NCI-H1417 (cell line): ENCODE data around the gene KTN1.

Experiments
- DNase-seq, 3 experiments: peaks; one replicate each; lab custom pipeline; 2025; lab: John Stamatoyannopoulos, UW

Gene KTN1

DNA sequence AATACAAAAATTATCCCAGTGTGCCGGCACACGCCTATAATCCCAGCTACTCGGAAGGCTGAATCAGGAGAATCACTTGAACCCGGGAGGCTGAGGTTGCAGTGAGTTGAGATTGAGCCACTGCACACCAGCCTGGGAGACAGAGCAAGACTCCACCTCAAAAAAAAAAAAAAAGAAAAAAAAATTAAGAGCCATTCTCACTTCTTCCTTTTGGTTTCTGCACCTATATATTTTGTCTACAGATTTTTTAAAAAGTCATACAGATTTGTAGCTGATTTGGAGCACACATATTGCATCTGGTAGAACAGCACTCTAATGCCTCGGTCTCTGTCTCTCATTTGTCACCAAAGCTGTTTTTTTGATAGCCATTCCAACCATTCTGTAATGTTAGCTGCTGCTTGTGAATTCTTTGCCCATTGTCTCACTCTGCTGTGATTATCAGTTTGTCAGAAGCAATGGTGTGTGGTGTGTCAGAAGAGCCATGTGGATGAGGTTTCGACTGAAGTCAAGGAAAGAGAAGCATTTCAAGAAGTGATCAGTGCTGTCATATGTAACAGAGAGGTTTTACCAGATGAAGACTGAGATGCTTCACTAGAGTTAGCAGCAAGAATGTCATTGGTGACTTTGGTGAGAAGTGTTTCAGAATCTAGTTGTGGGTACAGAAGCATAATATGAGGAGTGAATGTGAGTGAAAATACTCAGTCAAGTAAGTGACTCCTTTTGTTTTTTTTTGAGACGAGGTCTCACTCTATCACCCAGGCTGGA lies 8.7 kb upstream of the KTN1 start:
- no peak for DNase-seq

DNA sequence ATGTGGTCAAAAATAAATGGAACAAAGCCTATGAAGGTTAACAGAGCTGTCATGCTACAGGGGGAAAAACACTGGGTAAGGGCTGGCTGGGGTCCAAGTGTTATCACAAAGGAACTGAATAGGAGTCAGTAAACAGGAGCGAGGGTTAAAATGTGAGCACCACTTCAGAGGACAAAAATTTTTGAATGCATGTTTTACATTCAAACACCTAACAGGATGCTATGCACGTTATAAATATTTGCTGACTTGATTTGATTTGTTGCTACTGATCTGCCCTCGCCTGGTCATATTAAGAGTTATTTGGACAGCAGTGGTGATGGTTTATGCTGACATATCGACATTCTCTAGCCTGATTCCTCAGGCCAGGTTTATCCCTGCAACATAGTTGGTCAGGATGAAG lies 7.4 kb upstream of the KTN1 start:
- DNase-seq, result peak; percentile 24 to 86 (median 50)

GRCh38 chr14:55574988-55575387 lies 5.0 kb upstream of the KTN1 start:
- DNase-seq, result no peak

DNA sequence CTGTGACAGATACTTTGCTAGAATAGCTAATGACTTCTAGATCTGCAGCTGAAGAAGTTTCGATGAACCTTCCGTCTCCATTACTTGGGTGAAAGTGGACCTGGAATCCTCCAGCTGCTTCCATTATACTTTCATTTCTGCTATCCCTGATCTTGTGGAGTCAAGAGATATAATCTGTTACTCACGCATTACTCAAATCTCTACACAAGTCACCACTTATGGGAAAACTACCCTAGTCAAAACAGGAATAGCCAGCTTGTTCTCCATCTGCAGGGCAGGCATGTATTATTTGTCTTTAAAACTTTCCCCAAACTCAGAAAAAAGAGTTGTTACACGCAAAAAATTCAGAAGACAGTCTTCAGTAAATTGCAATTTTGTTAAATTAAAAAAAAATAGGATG lies 2.8 kb upstream of the KTN1 start:
- no peak for DNase-seq

GRCh38 chr14:55578511-55578910 lies 1.5 kb upstream of the KTN1 start:
- DNase-seq, result peak in 2 of 3 experiments; percentile 36 to 70

GRCh38 chr14:55580470-55581341 lies 699 bp downstream of the KTN1 start:
- DNase-seq, result peak in 2 of 3 experiments; percentile 76 to 81

DNA sequence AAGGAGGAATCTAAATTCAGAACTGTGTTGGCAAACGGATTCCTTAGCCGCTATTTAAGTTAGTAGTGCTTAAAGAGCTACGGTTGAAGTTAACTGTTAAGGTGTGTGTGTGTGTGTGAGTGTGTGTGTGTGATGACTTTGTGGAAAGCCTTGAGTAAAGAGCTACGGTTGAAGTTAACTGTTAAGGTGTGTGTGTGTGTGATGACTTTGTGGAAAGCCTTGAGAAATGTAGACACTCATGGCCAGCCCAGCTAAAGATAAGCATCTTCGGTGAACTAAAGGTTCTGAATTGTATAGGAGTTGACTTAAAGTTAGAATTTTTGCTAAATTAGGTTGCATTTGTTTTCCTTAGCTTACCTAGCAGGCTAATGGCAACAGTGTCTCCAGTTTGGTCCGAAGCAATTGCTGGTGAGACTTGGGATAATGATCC lies 1.4 kb downstream of the KTN1 start:
- no peak for DNase-seq

DNA sequence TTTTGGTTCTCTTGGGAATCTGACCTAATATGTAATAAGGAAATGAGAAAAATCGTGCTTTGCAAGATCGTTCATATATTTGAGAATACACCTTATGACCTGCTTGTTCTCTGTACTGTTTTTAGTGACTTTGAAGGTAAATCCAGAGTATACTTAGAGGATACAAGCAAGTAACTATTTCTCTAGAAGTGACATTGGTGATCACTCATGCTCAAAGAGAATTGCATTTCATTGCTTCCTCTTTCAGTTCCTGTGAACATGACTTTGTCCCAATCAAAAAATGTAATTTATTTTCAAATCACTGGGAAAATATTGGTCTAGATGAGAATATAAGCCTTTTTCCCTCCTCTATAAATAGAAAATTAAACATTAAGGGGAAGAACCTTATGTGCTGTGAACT lies 2.7 kb downstream of the KTN1 start:
- no peak for DNase-seq

GRCh38 chr14:55583942-55584468 lies 4.0 kb downstream of the KTN1 start:
- DNase-seq, result peak in 2 of 3 experiments; percentile 21 to 48

DNA sequence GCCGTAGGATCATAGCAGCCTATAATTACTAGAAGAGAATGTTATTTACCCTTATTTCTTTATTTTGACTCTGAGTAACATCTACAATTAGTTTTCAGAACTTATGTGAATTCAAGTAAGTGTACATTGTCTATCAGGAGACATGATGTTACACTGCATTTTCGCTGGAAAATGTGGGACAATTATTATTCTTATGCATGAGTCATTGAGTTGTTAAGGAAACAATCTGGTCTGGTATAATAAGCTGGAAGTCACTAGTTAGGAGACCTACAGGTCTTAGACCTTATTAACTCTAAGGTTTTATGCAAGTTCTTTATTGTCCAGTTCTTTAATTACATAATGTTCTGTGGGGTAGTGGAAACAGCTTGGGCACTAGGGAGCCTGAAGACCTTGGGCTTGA lies 5.8 kb downstream of the KTN1 start:
- peak in 1 of 3 experiments; percentile 21 for DNase-seq

DNA sequence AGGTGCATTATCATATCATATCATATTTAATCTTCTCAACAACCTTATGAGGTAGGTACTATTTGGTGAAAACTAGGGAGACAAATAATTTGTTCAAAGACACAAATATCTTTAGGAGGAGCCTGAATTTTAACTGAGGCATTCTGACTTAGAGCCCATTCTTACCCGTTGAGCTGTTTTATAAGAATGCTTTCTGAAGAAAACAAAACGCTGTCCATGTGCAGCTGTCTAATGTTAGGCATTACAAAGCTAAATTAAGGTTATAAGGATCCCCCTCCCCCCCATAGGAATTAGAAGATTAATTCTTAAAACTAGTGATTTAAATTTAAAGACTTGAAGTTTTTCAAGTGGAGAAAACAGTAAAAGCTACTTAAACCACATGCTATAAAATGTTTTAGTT lies 6.4 kb downstream of the KTN1 start:
- DNase-seq, result no peak

GRCh38 chr14:55587847-55588246 lies 7.8 kb downstream of the KTN1 start:
- DNase-seq, result no peak

DNA sequence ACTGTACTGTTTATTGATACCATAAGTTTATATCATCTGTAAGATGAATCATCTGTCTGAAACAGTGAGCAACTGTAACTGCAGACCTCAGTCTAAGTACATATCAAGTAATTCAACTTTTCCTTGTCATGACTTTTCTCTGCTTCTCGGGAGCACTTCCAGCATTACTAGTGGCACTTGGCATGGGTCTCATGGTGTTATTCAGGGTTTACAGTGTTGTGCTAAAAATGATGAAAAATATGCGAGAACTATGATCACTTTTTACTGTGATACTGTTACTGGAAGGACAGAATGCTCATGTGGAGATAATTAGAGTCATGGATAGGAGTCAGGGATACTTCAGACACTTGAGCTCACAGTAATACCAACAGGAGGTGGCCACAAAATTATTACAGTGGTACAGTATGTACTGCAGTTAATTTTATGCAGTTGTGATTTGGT lies 8.3 kb downstream of the KTN1 start:
- DNase-seq, result peak in 1 of 3 experiments; percentile 66

DNA sequence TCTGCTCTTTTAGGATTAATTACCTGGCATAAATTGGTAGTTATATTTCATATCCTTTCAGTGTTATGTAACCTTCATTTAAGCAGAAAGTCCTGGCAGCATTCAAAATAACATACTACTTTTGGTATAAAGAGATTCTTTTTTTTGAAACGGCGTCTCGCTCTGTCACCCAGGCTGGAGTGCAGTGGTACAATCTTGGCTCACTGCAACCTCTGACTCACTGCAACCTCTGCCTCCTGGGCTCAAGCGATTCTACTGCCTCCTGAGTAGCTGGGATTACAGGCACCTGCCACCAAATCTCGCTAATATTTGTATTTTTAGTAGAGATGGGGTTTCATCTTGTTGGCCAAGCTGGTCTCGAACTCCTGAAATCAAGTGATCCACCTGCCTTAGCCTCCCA lies 9.2 kb downstream of the KTN1 start:
- DNase-seq, result no peak

DNA sequence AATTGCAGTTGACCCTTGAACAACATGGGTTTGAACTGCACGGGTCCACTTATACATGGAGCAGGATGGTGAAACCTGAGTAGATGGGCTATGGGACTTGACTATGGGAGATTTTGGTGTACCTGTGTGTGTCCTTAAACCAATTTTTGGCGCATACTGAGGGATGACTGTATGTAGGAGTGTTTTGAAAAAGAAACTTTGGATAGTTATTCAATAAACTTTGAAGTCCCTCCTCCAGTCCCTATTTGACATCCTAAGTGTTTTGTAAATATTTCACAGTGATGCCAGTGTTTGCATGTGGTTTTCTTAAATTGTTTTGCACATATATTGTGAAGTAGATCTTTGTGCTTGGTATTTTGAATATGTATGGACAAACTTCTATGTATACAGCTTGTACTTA lies 12.4 kb downstream of the KTN1 start:
- DNase-seq, result no peak

DNA sequence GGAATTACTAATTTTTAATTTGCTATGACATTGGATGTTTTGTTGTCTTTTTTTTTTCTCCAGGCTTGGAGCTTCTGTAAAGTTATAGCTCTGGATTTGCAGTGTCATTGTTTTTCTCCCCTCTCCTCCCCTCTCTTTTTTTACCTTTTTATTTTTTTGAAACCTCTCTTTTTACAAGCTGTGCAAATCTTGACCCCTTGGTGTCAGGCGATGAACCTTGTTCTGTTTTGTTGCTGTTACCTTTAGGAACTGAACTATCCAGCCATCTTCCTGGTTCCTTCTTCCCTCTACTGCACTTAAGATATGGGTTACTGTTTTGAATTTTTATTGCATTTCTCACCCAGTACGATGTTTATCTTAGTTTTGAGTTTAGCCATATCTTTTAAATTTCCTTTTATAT lies 13.7 kb downstream of the KTN1 start:
- no peak for DNase-seq

DNA sequence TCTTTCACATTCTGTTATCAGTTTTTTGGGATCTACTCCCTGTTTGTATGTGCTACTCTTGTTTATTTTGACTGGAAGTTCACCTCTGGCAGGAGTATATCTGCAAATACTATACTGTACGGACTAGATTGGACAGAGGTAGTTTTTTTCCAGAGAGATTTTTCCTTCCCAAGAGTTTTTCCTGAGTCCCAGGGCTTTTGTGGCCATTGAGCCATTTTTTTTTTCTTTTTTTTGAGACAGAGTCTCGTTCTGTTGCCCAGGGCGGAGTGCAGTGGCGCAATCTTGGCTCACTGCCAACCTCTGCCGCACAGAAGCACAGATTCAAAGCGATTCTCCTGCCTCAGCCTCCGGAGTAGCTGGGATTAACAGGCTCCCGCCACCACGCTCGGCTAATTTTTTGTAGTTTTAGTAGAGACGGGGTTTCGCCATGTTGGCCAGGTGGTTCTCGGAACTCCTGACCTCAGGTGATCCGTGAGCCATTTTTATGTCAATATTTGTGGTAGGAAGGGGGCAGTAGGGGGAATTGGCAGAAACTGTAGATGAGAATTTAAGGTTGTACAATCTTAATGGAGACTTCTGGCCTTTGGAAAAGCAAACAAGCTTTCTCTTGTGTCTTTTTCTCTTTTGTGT lies 19.4 kb downstream of the KTN1 start:
- DNase-seq, result no peak

DNA sequence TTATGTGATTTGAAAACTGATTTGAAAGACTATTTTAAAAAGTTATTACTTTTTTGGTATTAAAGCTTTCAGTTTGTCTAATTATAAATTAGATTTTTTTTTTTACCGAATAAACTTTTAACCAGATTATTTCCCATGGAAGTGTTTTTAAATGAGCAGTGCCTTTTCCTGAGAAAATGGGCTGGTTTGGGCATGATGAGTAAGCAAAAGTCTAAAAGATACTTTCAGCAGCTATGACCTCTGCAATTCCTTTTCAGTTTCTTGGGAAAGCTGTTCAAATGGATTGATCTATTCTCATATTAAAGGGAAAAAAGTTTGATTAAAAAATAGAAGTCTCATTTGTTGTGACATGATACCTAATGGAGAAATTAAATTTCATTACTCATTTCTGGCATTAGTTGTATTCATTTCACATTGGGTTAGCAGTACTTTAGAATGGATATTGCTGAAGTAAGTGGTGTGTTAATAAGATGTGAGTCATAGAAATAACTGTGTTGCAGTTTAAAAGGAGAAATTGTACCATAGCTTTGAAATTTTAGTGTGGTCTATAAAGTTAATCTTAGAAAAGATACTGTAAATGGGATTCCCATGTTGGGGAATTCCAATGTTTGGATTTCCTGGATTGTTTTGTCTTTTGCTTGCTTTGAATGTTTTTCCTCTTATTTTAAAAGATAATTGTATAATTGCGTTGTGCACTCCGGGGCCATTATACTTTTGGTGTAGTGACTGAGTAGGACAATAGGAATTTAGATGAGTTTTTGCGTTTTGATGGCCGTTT lies 21.0 kb downstream of the KTN1 start:
- no peak for DNase-seq

DNA sequence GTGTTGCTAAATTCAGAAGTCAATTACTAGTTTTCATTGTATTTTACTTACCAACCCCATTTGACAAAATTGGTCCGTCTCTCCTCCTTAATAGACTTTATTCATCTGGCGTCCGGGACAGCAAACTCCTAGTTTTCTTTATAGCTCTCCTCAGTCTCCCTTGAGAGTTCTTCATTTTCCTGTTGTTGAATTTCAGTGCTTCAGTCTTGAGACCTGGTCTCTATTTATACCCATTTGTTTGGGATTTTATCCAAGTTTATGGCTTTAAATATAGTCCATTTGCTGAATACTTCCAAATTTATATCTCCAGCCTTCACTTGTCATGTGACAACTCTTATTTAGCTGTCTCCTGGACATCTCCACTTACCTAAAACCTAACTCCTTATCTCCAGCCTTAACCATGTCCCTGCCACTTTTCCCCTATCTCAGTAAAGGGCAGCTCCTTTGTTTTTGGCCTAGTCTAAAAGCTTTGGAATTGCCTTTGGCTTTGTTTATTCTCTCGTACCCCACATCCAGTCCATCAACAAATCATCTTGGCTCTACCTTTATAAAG lies 23.5 kb downstream of the KTN1 start:
- no peak for DNase-seq

- DNase-seq, result no peak
Observed at GRCh38 chr14:55604488-55604887, 24.5 kb downstream of the KTN1 start.

DNA sequence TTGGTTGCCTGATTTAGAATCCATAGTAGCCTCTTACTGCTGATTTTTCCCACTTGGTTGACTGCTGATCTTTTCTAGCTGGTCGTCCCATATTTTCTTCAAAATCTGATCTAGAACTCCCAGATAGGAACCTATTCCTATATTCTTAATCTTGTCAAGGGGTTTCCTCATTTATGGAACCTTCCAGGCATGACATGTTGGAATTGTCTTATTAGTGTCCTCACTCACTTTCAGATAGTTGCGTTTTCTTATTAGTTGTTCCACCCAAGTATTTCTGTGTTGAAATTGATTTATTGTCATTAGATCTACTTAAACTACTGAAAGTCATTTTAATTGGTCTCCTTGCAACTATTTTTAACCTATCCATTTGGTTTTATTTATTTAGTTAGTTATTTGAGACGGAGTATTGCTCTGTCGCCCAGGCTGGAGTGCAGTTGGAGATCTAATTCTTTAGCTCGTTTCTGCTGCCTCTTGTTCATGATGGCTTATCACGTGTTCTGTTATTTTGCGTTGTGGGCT lies 25.0 kb downstream of the KTN1 start:
- no peak for DNase-seq
